Mammary epithelial cell (primary cell): ENCODE measurements around the gene WDR48.

Experiments used
- EZH2 ChIP-seq: IDR thresholded peaks from 2 replicates; pipeline ENCODE4 v1.6.1; 2012; ENCODE audit warnings: low read length, inconsistent platforms, borderline replicate concordance
- TF ChIP-seq, protein P1 (sequence below), 2 donors: IDR thresholded peaks in 1 of 2; conservative IDR thresholded peaks in 1 of 2; 2 replicates each; pipeline ENCODE4 v1.5.1; 2011 to 2012; ENCODE audit warnings: inconsistent platforms in 2 of 2, low read length in 2 of 2, mild to moderate bottlenecking in 2 of 2, control low read depth in 1 of 2, low read depth in 1 of 2; ENCODE audit not compliant: insufficient read depth in 1 of 2; ENCODE audit errors: extremely low read depth in 1 of 2

DNA sequence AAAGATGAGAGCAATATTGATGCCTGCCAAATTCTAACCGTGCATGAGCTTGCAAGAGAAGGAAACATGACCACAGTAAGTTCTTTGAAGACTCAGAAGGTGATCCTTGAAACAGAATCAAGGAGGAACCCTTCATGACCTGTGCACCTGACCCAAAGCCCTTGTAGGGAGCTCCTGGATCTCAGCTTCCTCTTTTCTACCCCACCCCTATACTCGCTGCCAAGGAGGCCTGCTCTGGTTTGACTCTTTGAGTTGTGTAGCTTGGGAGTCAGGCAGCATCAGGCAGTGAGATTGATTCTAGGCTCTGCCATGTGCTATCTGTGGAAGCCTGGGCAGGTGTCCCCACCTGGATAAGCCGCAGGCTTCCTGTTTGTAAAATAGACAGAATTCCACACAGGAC is 66.3 kb downstream of the WDR48 start:
- TF ChIP-seq, protein P1, sequence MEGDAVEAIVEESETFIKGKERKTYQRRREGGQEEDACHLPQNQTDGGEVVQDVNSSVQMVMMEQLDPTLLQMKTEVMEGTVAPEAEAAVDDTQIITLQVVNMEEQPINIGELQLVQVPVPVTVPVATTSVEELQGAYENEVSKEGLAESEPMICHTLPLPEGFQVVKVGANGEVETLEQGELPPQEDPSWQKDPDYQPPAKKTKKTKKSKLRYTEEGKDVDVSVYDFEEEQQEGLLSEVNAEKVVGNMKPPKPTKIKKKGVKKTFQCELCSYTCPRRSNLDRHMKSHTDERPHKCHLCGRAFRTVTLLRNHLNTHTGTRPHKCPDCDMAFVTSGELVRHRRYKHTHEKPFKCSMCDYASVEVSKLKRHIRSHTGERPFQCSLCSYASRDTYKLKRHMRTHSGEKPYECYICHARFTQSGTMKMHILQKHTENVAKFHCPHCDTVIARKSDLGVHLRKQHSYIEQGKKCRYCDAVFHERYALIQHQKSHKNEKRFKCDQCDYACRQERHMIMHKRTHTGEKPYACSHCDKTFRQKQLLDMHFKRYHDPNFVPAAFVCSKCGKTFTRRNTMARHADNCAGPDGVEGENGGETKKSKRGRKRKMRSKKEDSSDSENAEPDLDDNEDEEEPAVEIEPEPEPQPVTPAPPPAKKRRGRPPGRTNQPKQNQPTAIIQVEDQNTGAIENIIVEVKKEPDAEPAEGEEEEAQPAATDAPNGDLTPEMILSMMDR (conservative IDR thresholded peaks at IDR 0.05 in 1 of 2, IDR thresholded peaks at IDR 0.05 in 1 of 2; ENCODE audit: extremely low read depth in 1 of 2, insufficient read depth in 1 of 2, low read depth in 1 of 2, low read length in 2 of 2) = no peak
- no peak for TF ChIP-seq EZH2
